HG03108 (cell line): Measurements from ENCODE around the gene SLC6A6.

Experiments
- ATAC-seq: cut with Tn5 transposase; IDR thresholded peaks from one replicate; pipeline ENCODE4 v1.9.1; 2021; ENCODE audit warnings: moderate library complexity; ENCODE audit not compliant: unreplicated experiment

The SLC6A6 gene

DNA sequence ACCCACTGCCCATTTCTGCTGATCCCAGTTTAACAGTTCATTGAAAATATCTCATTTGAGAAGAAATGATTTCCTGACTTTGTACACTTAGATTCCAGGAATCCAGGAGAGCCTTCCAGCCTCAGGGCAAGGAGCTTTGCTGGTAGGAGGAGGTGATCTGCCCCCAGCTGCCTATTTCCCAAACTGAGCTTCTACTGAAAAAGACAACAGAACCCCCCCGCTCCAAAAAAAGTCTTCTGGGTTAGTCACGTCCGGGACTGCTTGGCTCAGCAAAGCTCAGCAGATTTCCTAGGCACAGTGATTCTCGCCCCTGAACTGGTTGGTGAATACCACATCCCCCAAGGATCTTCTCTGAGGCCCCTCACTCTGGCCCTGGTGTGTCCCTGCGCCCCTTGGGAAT is 13.1 kb downstream of the SLC6A6 start:
- no peak for ATAC-seq

DNA sequence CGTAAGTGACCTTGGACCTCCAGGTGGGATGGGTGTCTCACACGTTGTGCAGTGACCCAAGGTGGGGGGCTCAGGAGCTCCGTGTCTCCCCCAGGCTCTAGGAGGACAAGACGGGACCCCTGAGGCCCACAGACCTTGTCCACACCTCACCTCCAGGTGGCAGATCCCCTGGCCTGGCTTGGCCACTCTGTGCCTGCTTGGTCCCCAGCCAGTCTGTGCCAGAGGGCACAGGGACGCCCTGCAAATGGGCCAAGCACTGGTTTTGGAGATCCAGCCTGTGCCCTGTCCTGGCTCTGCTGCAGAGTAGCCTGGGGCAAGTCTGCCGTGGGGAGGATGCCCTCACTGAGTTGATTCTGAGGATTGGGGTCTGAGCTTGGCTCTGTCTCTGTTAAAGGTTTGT is 14.0 kb downstream of the SLC6A6 start:
- no peak for ATAC-seq

DNA sequence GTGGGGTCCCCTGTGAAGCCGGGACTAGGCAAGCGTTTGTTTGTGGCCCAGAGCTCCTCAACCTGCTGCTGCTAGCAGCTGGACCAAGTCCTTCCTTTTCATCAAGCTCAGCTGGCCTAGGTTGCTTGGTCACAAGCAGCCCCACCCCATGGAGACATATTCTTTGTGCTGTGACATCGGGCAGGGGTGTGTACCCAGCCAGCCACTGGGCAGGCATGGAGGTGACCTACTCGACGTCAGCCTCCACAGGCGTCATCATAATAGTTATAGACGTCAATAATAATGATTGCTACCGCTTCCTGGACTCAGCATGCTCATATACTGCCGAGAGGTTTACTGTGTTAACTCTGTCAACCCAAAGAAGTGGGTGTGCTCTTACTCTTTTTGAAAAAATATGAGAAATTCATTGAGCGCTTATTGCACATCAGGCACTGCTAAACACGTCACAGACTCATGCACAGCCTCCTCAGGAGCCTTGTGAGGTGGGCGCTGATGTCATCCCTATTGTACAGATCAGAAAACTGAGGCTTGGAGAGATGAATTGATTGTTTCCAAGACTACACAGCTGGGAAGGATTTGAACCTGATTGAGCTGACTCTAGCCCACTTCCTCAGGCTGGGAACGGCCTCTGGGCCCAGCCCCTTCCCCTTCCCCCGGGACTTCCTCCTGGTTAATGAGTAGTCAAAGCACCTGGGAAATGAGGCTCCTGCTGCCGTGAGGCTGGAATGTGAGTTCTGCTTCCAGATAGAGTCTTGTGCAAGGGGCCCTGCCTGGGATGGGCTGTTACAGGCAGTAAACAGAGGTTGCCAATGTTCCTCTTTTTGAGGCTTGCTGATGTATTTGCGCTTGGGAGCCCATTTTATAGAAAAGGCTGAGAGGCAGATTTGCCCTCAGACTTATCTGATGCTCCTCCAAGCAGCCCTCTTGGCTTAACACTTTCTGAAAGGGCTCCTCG is 16.2 kb downstream of the SLC6A6 start:
- ATAC-seq, result no peak

DNA sequence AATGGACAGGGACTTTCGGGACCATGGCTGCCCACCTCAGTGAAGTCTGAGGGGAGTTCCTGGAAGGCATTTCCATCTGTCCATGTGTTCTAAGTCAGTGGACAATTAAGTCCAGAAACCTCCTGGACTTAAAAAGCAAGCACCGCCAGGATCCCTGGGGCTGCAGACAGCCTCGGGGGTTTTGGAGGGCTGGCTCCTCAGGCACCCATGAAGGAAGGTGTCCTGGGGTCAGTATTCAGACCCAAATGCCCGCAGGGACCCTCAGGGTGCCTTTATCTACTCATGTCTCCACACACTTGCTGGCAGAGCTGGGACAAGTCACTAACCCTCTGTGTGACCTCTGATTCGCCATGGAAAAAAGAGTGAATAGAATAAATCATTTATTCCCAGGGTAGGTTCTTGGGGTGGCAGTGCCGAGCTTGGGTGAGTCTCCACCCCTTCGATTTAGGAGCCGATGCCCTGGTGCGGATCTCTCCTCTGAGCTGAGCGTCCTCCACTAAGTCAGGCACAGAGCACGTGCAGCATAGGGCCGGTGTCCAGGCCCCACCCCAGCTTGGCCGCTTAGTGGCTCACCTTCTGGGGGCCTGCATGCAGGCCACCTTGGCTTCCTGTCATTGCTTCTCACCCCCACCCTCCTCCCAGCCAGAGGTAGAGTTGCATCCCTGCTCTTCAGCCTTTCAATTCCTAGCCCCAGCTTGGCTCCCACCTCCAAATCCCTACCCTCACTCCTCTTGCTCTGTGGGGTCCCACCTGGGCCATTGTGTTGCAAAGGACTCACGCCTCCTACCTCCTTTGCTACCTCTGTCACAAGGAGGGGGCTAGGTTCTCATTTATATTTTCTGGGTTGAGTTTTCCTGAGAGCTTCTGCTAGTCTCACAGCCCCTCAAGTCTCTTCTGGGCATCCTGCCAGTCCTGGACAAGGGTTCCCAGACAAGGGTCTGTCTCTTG is 19.9 kb downstream of the SLC6A6 start:
- ATAC-seq, result no peak

DNA sequence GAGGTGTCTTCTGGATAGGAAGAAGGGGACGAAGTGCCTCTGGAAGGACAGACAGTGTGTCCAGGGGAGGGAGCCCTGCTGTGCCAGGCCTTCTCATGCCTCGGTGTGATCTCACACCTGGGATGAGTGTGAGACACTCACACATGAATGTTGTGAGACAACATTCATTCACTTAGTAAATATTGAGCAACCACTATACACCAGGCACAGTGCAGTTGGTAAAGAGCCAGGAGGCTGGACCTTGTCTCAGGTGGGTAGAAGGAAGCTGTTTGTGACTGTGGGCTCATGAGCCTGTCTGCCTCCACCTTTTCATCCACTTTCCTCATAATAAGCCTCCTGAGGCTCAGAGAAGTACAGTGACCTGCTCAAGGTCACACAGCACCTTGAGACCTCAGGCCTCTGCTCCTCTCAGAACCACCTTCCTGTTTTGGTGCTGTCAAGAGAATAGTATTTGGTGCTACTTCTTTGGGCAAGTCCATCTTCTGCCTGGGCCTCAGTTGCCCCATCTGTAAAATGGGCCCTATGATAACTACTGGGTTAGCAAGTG is 20.9 kb downstream of the SLC6A6 start:
- no peak for ATAC-seq

DNA sequence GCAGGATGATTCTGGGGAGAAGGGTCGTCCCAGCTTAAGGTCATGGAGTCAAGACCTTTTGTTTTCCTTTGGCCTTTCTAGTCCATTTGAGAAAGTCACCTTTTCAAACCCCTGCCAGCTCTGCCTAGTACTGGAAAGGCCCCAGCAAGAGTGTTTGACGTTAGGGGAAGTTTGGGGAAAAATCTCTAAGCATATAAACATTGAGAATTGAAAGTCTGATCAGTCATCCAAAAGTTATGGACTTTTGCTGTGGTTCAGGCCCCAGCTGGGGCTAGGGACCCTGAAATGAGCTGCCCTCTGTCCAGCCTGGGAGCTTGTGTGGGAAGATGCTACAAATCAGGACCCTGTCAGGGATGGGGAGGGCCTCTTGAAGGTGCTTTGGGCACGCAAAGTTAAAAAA is 21.6 kb downstream of the SLC6A6 start:
- ATAC-seq, result no peak

DNA sequence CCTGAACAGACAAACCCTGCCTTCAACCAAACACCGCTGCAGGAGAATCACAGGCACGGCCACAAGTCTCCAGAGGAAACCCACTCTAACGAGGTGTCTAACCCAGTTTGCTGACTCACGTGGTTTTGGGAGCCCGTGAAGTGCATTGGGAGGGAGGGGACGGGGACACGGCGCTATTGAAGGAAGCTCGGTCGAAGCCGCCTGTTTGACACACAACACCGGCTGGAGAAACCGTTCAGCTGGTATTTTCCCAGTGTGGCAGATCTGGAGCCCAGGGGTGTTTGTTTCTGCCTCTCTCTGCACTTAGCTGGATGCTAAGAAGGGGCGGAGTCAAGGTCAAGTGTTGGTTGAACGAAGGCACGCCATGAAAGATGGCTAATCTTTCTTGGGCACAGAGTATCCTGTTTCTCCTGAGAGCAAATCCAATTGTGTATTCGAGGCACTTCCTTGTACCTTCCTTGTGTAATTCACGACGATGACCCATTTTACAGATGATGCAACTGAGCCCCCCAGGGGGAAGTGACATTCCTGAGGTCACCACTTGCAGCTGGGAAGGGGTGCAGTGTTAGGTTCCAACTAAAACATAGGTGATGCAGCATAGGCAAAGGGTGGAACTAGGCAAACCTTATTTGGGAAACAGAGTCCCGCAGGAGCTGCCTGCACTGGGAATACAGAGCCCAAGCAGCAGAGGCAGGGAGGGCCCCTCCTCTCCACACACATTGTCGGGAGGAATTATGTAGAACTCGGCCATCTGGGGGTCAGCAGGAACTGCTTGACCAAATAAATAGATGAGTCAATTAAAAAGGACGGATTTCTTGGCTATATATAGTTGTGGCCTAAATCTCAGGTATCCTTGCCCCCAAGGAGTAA is 22.5 kb downstream of the SLC6A6 start:
- ATAC-seq, result no peak

DNA sequence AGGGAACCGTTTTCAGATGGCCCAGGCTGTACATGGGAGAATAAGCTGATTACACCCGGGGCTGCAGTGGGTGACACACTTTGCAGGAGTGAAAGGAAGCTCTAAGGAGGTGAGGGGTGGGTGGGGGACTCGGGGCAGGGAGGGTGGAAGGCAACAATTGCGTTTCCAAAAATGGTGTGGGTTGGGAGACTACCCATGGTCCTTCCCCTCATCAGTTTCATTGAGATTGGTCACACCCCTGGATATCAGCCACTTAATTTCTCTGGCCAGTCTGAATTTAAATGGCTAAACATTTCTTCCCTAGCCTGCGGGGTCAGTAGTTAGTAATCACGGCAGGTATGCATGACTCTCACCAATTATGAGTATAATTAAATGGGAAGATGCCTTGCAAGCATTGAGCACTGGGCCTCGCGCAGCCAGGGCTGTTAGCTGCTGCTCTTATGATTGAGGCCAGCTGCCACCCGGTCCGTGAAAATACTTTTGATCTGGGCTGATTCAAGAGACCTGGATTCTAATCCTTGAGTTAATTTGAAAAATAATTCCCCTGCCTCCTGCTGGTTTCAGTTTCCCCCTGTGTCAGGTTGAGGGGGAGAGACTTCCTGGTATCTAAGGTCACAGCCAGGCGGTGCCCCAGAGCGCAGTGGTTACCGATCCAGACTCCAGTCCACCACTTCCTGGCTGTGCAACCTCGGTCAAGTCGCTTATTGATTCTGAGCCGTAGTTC is 23.3 kb downstream of the SLC6A6 start:
- ATAC-seq, result peak; percentile 47

DNA sequence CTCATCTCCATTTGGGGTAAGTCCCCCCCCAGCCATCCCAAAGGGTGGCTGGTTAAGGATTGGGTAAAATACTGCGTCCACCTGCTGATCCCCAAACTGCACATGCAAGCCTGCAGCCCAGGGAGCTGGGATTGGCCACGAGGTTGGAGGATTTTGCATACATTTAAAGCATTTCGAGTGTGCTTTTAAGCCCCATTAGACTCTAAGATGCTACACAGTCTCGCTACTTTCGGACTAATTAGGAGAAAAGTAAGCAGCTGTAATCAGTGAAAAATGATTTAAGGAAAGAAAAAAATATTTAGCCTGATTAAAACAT is 23.9 kb downstream of the SLC6A6 start:
- no peak for ATAC-seq

DNA sequence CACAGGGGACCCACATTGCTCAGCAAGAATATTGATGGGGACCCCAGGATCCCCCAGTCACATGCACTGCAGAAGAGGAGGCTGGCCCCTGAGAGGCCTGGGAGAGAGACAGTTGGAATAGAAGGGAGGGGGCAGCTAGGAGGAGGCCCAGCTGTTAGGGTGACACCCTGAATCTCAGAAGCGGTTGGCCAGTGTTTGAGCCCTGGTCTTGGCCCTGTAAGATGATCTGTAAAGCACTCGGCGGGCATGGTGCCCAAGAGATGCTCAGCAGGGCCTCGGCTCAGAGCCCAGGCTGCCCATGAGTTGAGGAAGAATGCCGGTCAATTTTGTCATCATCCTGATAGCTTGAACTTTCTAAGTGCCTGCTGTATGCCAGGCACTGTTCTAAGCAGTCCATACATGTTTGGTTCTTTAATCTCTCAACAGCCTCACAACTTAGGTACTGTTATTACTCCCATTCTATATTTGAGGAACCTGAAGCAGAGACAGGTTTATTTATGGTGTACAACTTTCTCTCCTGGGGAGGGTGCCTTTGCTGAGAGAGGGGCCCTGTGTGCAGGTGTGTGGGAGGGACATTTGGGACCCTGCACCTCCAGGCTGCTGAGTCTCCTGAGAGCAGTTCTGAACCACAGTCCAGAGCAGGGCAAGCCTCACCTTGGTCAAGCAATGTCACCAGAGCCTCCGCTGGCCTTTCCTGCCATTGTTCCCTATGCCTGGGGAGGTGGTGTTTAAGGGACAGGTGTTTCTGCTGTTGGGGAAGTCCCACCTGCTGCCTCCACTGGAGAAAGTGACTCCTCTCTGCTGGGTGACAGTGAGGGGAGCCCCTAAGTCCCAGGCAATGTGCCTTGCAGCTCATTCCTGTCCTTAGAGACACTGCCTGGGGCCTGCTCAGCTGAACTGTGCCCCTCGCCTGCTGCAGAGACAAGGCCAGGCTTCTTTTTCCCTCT is 26.0 kb downstream of the SLC6A6 start:
- ATAC-seq, result no peak

DNA sequence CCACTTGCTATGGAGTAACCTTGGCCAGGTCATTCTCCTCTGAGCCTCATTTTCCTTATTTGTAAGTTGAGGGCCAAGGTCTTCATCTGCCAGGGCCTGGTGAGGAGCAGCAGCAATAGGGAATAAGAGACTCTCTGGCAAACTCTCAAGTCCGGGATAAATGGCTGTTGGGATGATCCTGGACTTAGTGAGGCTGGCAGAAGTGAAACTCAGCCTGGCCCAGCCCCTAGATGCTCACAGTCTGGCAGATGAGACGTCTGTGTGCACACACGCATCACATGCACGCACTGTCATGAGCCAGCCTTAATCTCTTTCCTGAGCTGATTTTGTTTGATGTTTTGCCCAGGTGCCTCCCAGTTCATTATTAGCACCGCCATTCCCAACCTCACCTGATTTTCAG is 26.8 kb downstream of the SLC6A6 start:
- no peak for ATAC-seq

DNA sequence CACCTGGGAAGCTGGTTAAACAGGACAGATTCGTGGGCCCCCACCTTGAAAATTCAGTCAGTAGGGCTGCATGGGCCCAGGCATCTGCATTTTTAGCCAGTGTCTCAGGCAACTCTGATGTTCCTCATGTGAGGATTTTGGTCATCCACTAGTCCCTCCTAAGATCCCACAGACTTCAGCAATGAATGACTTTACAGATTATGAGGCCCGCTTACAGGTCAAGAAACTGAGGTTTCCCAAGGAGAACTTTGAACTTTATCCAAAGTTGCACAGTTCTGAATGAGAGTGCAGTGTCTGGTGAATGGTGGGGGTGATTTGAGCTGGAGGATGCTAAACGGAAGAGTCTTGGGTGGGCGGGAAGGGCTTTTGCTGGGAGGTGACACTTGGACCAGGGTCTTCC is 27.2 kb downstream of the SLC6A6 start:
- no peak for ATAC-seq

DNA sequence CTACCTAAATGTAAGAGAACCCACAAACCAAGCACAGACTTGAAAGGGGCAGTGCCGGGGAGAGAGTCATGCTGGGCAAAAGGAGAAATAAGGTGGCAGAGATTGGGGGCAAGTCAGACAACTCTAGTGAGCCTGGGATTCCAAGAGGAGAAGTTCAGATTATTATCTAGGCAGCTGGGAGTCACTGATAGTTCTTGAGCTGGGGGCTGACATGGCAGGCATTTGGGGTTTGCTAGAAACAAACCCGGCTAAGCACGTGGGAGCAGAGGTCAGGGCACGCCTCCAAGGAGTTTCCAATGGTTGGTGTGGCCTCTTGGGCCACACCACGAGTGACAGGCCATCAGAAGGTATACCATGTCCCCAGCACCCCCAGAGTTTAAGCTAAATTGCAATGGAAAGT is 27.6 kb downstream of the SLC6A6 start:
- no peak for ATAC-seq

DNA sequence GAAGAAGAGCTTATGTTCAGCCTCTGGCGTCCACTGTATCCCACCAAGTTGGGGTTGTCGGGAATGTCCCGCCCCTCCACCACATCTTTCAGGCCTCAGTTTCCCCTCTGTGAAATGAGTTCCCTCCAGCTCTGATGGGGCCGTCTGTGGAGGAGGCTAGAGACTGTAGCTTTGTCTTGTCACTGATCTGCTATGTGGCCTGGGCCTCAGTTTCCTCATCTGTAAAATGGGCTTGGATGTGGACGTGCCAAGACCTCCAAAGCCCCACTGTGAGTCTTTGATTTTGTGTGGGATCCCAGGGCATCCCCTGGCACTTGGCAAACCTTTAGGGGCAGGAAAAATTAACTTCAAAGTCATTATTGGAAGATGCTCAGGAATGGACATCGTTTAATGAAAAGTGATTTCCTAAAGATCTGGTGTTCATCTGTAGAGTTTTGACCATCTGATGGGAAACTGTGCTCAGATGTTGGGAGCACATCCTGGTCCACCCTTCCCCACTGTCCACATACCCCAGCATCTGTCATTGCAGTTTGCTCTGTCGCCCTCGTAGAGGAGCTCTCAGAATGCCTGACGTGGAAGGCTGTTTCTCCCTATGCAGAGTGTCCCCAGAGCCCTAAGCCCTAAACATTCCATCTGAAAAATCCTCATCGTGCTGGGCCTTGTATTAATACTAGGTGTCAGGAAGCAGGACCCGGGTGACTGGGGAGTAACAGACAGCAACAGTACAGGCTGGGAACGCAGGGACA is 28.5 kb downstream of the SLC6A6 start:
- ATAC-seq, result no peak

DNA sequence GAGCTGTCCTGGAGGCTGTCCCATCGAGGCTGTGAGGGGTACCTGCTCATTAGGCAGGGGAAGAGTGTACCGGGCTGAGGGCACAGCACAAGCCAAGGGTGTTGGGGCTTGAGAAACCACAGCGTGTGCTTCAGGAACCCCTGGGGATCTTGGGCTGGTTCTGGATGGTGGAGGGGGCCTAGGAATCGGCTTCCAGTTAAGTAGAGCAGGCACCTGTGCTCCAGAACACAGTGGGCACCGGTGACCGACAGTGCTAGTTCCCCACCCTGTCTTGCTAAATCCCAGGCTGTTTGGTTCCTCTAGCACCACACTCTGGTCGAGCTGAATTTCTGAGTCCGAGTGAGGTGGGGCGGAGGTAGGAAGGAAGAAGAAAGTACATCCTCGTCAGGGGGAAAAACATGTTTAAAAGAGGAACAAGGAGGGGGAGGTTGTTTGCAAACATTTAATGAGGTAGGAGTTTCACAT is 29.1 kb downstream of the SLC6A6 start:
- ATAC-seq, result peak; percentile 17

DNA sequence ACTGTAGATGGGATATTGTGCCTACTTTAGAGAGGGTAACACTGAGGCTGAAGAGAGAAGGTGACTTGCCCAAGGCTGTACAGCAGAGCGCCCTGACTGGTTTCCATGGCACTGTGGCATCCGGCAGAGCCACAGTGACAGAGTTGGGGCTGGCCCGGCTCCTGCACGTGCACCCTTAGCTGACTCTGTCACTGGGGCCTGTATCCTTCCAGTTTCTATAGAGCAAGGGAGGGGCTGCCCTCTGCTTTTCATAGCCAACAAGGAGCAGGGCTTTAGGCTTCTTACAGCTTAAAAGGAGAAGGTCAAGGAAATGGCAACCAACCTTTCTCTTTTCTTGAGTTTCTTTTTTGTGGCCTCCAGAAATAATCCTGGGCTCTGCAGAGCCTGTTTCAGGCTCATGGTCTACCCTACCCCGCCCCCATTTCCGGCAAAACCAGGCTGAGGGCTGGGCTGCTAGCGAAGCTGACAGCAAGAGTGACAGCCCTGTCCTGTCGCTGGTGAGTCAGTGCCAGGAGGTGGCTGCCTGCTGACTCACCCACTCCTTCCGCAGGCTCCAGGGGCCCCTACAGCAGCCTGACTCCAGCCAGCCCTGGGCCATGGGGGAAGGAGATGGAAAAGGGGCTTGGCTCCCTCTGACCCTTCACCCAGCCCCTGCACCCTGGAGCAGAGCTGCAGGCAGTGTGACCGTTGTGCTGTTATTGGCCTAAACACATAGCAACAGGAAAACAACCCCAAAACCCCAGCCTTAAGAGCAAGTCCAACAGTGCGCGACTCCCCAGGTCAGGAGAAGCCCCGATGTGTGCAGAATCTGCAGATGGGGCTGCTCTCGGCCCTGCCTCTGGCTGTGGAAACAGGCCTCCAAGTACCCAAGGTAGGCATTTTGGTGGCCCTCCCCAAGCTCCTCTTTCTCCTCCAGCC is 29.8 kb downstream of the SLC6A6 start:
- ATAC-seq, result peak; percentile 77

DNA sequence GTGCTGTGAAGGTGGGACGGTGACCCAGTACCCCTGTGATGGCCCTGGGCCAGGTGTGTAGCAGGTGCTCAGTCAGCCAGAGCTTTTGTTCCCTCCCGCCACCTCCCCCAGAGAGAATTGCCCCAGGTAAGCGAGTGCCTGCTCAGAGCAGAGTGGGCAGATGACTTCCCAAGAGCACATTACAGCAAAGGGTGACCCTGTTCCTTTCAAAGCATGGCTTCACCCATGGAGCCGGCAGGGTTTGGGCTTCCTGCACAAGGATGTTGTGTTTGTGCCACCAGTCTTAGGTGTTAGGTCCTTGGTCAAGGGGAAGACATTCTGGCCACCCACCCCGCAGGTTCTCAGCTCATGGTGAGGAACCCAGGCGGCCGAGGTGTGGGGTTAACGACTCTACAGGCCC is 30.7 kb downstream of the SLC6A6 start:
- ATAC-seq, result no peak
